ENCODE results near the gene NRROS. TPM values are rescaled to one million over a fixed set of nuclear protein-coding genes. Genes with fewer than 3 reads are reported as not detected.

NRROS gene
- total RNA-seq, 4 donors from 2014 or later = 0.95 to 4.5 (median 1.5) TPM

DNA sequence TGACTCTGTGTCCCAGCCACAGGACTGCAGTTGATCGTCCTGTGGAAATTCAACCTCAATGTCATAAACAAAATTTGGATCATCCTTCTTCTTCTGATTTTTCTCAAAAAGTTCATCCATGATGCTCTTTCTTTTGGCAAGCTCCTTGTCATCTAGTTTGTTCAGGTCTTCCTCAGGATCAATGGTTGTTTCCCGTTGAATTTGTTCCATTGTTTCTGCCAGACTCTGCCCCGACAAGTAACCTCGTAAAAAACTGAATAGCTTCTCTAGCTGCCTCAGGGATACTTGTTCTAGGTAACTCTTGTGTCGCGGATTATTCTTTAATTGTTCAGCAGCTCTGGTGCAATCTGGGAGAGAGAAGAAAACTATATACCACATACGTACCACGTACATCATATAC is 68.1 kb downstream of the NRROS start:
- Histone ChIP-seq H3K9me3 (no peaks in the 10 kb centered on the region), H3K4me1 (peaks cover 15% of the 10 kb centered on the region), H3K27me3 (no peaks in the 10 kb centered on the region), H3K27ac (no peak overlapping the region), H3K4me3 (no peak overlapping the region), H3K36me3 (no peaks in the 10 kb centered on the region)
- DNase-seq (ENCODE audit: low spot score in 2 of 2) = no peak
- no peak for TF ChIP-seq EP300 (IDR thresholded peaks at IDR 0.05)
- no peak for TF ChIP-seq POLR2AphosphoS5 (IDR thresholded peaks at IDR 0.05)
- no peak for TF ChIP-seq POLR2A (IDR thresholded peaks at IDR 0.05)
- TF ChIP-seq, protein P1, sequence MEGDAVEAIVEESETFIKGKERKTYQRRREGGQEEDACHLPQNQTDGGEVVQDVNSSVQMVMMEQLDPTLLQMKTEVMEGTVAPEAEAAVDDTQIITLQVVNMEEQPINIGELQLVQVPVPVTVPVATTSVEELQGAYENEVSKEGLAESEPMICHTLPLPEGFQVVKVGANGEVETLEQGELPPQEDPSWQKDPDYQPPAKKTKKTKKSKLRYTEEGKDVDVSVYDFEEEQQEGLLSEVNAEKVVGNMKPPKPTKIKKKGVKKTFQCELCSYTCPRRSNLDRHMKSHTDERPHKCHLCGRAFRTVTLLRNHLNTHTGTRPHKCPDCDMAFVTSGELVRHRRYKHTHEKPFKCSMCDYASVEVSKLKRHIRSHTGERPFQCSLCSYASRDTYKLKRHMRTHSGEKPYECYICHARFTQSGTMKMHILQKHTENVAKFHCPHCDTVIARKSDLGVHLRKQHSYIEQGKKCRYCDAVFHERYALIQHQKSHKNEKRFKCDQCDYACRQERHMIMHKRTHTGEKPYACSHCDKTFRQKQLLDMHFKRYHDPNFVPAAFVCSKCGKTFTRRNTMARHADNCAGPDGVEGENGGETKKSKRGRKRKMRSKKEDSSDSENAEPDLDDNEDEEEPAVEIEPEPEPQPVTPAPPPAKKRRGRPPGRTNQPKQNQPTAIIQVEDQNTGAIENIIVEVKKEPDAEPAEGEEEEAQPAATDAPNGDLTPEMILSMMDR (IDR thresholded peaks at IDR 0.05) = no peak
- 55% methylated on average over 8 of the region's 8 CpGs for WGBS

GRCh38 chr3:196708467-196708866 is 69.0 kb downstream of the NRROS start:
- peaks cover 23% of the 10 kb centered on the region for H3K4me1 ChIP-seq
- TF ChIP-seq POLR2AphosphoS5 (IDR thresholded peaks at IDR 0.05) (no peak), POLR2A (IDR thresholded peaks at IDR 0.05) (no peak), EP300 (IDR thresholded peaks at IDR 0.05) (no peak)
- TF ChIP-seq, protein P1 (IDR thresholded peaks at IDR 0.05) = no peak
- H3K9me3 ChIP-seq = no peaks in the 10 kb centered on the region
- 53% methylated on average over 7 of the region's 7 CpGs for WGBS
- H3K36me3 ChIP-seq = no peaks in the 10 kb centered on the region
- no peak for DNase-seq (ENCODE audit: low spot score in 2 of 2)
- no peaks in the 10 kb centered on the region for H3K27me3 ChIP-seq
- H3K4me3 ChIP-seq = no peak overlapping the region
- no peak overlapping the region for H3K27ac ChIP-seq

Other genes with a start within 250 kb of the NRROS start
- 10 to 100 TPM; 21.7 to 48.6 (median 33.8) TPM for gene UBXN7, start 207.3 kb upstream of the NRROS start, total RNA-seq
- gene RNF168, start 135.9 kb upstream of the NRROS start, total RNA-seq = 10 to 100 TPM; 22.2 to 40.6 (median 32.6) TPM
- not detected for gene SMCO1, start 124.3 kb upstream of the NRROS start, total RNA-seq
- 1 to 10 TPM; 3.1 to 9.7 (median 7.7) TPM for gene WDR53, start 71.1 kb upstream of the NRROS start, total RNA-seq
- gene FBXO45, start 71.0 kb upstream of the NRROS start, total RNA-seq = 10 to 100 TPM in 3 of 4 donors, 1 to 10 TPM in 1; 7.5 to 25.7 (median 17.3) TPM
- gene CEP19, start 72.6 kb downstream of the NRROS start, total RNA-seq = under 1 TPM; 0.26 to 0.68 (median 0.49) TPM
- gene PIGX, start 72.7 kb downstream of the NRROS start, total RNA-seq = 10 to 100 TPM; 16.3 to 30.7 (median 24.4) TPM
- 10 to 100 TPM; 29.6 to 42.8 (median 33.5) TPM for gene PAK2, start 100.2 kb downstream of the NRROS start, total RNA-seq
- 100 to 1,000 TPM in 1 of 4 donors, 10 to 100 TPM in 3; 34.9 to 112 (median 37.7) TPM for gene SENP5, start 228.2 kb downstream of the NRROS start, total RNA-seq